Loucy (cell line): ENCODE measurements around the gene SPNS3.

Experiments used
- H2AFZ ChIP-seq: fragments of 200-600 bp; sonication (generic); 2 replicates; pipeline ENCODE4 v1.6.0; 2016; ENCODE audit warnings: antibody characterized with exemption, mild to moderate bottlenecking, low read length, moderate library complexity
- H3F3A ChIP-seq: fragments of 200-600 bp; 2 replicates; pipeline ENCODE4 v1.6.0; 2016; ENCODE audit warnings: antibody characterized with exemption, low read depth, mild to moderate bottlenecking
- H3K27me3 ChIP-seq: fragments of 200-600 bp; sonication (generic); 2 replicates; pipeline ENCODE4 v1.6.1; 2014; ENCODE audit warnings: low read length, mild to moderate bottlenecking; ENCODE audit not compliant: insufficient read depth, poor library complexity, severe bottlenecking
- H3K36me3 ChIP-seq: fragments of 200-600 bp; sonication (generic); 2 replicates; pipeline ENCODE4 v1.6.1; 2016; ENCODE audit warnings: low read length; ENCODE audit not compliant: insufficient read depth
- H3K4me1 ChIP-seq: fragments of 200-600 bp; sonication (generic); 2 replicates; pipeline ENCODE4 v1.5.1; 2014; ENCODE audit warnings: low read length, mild to moderate bottlenecking; ENCODE audit not compliant: insufficient read depth, poor library complexity, severe bottlenecking
- H3K4me2 ChIP-seq: fragments of 200-600 bp; sonication (generic); 2 replicates; pipeline ENCODE4 v1.6.0; 2014; ENCODE audit warnings: antibody characterized with exemption, low read length, low read depth, mild to moderate bottlenecking; ENCODE audit not compliant: poor library complexity, severe bottlenecking
- H3K4me3 ChIP-seq: fragments of 200-600 bp; sonication (generic); 2 replicates; pipeline ENCODE4 v1.5.1; 2014; ENCODE audit warnings: low read length, mild to moderate bottlenecking, mixed read lengths; ENCODE audit not compliant: poor library complexity, severe bottlenecking
- H3K79me2 ChIP-seq: fragments of 200-600 bp; sonication (generic); 2 replicates; pipeline ENCODE4 v1.6.1; 2014; ENCODE audit warnings: low read length; ENCODE audit not compliant: insufficient read depth
- H3K9ac ChIP-seq: fragments of 200-600 bp; sonication (generic); 2 replicates; pipeline ENCODE4 v1.6.0; 2014; ENCODE audit warnings: mild to moderate bottlenecking, low read depth, low read length, moderate library complexity; ENCODE audit not compliant: poor library complexity, severe bottlenecking
- H3K9me2 ChIP-seq: fragments of 200-600 bp; sonication (generic); replicated peaks from 2 replicates; pipeline ENCODE4 v1.6.1; 2016; ENCODE audit warnings: low read depth, low read length, mixed read lengths
- H3K9me3 ChIP-seq: fragments of 200-600 bp; sonication (generic); 2 replicates; pipeline ENCODE4 v1.6.1; 2014; ENCODE audit warnings: mild to moderate bottlenecking, antibody characterized with exemption, low read length, low read depth; ENCODE audit not compliant: insufficient read depth
- H4K20me1 ChIP-seq: fragments of 200-600 bp; sonication (generic); 2 replicates; pipeline ENCODE4 v1.6.0; 2014; ENCODE audit warnings: antibody characterized with exemption, low read length, mild to moderate bottlenecking; ENCODE audit not compliant: insufficient read depth, poor library complexity, severe bottlenecking
- CTCF ChIP-seq: fragments of 200-600 bp; sonication (generic); conservative IDR thresholded peaks from 2 replicates; pipeline ENCODE4 v1.5.1; 2014; ENCODE audit warnings: mild to moderate bottlenecking, antibody characterized with exemption, low read length
- EZH2phosphoT487 ChIP-seq: fragments of 200-600 bp; IDR thresholded peaks from 2 replicates; pipeline ENCODE4 v1.6.1; 2018; ENCODE audit warnings: antibody characterized with exemption, mild to moderate bottlenecking, moderate library complexity, borderline replicate concordance

SPNS3 gene

GRCh38 chr17:4523946-4524345 lies 90.2 kb downstream of the SPNS3 start:
- H3K36me3 ChIP-seq: peaks cover 21% of the 10 kb centered on the region; the same call in 1 of the 2 replicates
- H3K4me2 ChIP-seq: no peak overlapping the region
- TF ChIP-seq CTCF: no peak
- TF ChIP-seq EZH2phosphoT487: no peak
- no peaks in the 10 kb centered on the region for H3K79me2 ChIP-seq
- H3K9me3 ChIP-seq: no peaks in the 10 kb centered on the region
- no peaks in the 10 kb centered on the region for H3K4me1 ChIP-seq
- H3F3A ChIP-seq: no peaks in the 10 kb centered on the region
- no peak overlapping the region for H2AFZ ChIP-seq
- no peak overlapping the region for H3K4me3 ChIP-seq
- H4K20me1 ChIP-seq: no peaks in the 10 kb centered on the region
- H3K9ac ChIP-seq: no peak overlapping the region
- H3K9me2 ChIP-seq: no peaks in the 10 kb centered on the region
- H3K27me3 ChIP-seq: no peaks in the 10 kb centered on the region

- Histone ChIP-seq H3K9me3 (no peaks in the 10 kb centered on the region), H3K9me2 (no peaks in the 10 kb centered on the region), H3K4me1 (no peaks in the 10 kb centered on the region), H3K79me2 (no peaks in the 10 kb centered on the region), H4K20me1 (no peaks in the 10 kb centered on the region), H3K36me3 (peaks cover 21% of the 10 kb centered on the region; the same call in 1 of the 2 replicates), H3K9ac (no peak overlapping the region), H3K4me2 (no peak overlapping the region), H3F3A (no peaks in the 10 kb centered on the region), H3K4me3 (no peak overlapping the region), H2AFZ (no peak overlapping the region), H3K27me3 (no peaks in the 10 kb centered on the region)
- no peak for TF ChIP-seq CTCF
- no peak for TF ChIP-seq EZH2phosphoT487
Observed at GRCh38 chr17:4525691-4526397, 92.1 kb downstream of the SPNS3 start.

- Histone ChIP-seq H3K4me2 (no peak overlapping the region), H3K9me3 (no peaks in the 10 kb centered on the region), H3K4me3 (no peak overlapping the region), H3K36me3 (peaks cover 21% of the 10 kb centered on the region; the same call in 1 of the 2 replicates), H3K4me1 (no peaks in the 10 kb centered on the region), H3K79me2 (no peaks in the 10 kb centered on the region), H4K20me1 (no peaks in the 10 kb centered on the region), H3K27me3 (no peaks in the 10 kb centered on the region), H3K9ac (no peak overlapping the region), H3F3A (no peaks in the 10 kb centered on the region), H2AFZ (no peak overlapping the region), H3K9me2 (no peaks in the 10 kb centered on the region)
- TF ChIP-seq CTCF (no peak), EZH2phosphoT487 (no peak)
Observed at GRCh38 chr17:4527134-4527533, 93.4 kb downstream of the SPNS3 start.
